PC-3 (cell line): ENCODE data around the gene SLIT1. TPM values are rescaled to one million over a fixed set of nuclear protein-coding genes. Genes with fewer than 3 reads are reported as not detected.
A peak's percentile ranks its signal among the peaks of the same experiment; 100 is the strongest.

Source experiments
- ATAC-seq: fragments of 200-7000 bp; cut with Tn5 transposase; 2 replicates; pipeline ENCODE4 v1.9.1; 2020; ENCODE audit warnings: mild to moderate bottlenecking, moderate library complexity
- BruUV-seq: library from RNA; stranded (reverse); fragments of 400-500 nt; replicated peaks from 2 replicates; lab custom pipeline; 2021; lab: Mats Ljungman, UMichigan
- CTCF ChIA-PET: fragments of 300-600 bp; sonication (Branson Sonifier 250); formaldehyde crosslinking; loops from one replicate; lab custom pipeline; 2022; ENCODE audit warnings: antibody characterized with exemption; lab: Charles Lee
- POLR2A ChIA-PET: fragments of 300-600 bp; sonication (Branson Sonifier 250); formaldehyde crosslinking; loops from one replicate; lab custom pipeline; 2022; ENCODE audit warnings: antibody characterized with exemption; ENCODE audit not compliant: unreplicated experiment; lab: Charles Lee
- DNase-seq: peaks from one replicate; pipeline ENCODE4 v3.0.0-alpha.2; 2015
- H2AFZ ChIP-seq: fragments of 300-600 bp; sonication (generic); 2 replicates; pipeline ENCODE4 v1.6.0; 2016; ENCODE audit warnings: antibody characterized with exemption, low read length
- H3F3A ChIP-seq: fragments of 300-600 bp; sonication (generic); one replicate; pipeline ENCODE4 v1.6.0; 2017; ENCODE audit warnings: antibody characterized with exemption, low read length, control low read depth, mild to moderate bottlenecking; ENCODE audit not compliant: unreplicated experiment
- H3K27ac ChIP-seq: fragments of 300-600 bp; sonication (generic); 2 replicates; pipeline ENCODE4 v1.5.1; 2016; ENCODE audit warnings: mild to moderate bottlenecking, low read length
- H3K27me3 ChIP-seq: fragments of 300-600 bp; sonication (generic); 2 replicates; pipeline ENCODE4 v1.6.1; 2016; ENCODE audit warnings: low read length, mixed read lengths
- H3K36me3 ChIP-seq: fragments of 300-600 bp; sonication (generic); 2 replicates; pipeline ENCODE4 v1.6.1; 2016; ENCODE audit warnings: low read depth, mixed run types, low read length, mixed read lengths
- H3K4me1 ChIP-seq: fragments of 300-600 bp; sonication (generic); 2 replicates; pipeline ENCODE4 v1.5.1; 2016; ENCODE audit warnings: low read length; ENCODE audit not compliant: insufficient read depth
- H3K4me2 ChIP-seq: fragments of 300-600 bp; sonication (generic); 2 replicates; pipeline ENCODE4 v1.6.0; 2016; ENCODE audit warnings: low read length
- H3K4me3 ChIP-seq: fragments of 300-600 bp; sonication (generic); 2 replicates; pipeline ENCODE4 v1.5.1; 2016; ENCODE audit warnings: mild to moderate bottlenecking, low read length, mixed read lengths
- H3K79me2 ChIP-seq: fragments of 300-600 bp; sonication (generic); 2 replicates; pipeline ENCODE4 v1.6.1; 2017; ENCODE audit warnings: low read length, mixed read lengths
- H3K9ac ChIP-seq: fragments of 300-600 bp; sonication (generic); 2 replicates; pipeline ENCODE4 v1.6.0; 2016; ENCODE audit warnings: mild to moderate bottlenecking, low read length
- H3K9me2 ChIP-seq: fragments of 300-600 bp; sonication (generic); replicated peaks from 2 replicates; pipeline ENCODE4 v1.6.1; 2016; ENCODE audit warnings: mixed run types, low read length, mixed read lengths
- H3K9me3 ChIP-seq: fragments of 300-600 bp; sonication (generic); 2 replicates; pipeline ENCODE4 v1.6.1; 2016; ENCODE audit warnings: low read length, mixed read lengths
- H4K20me1 ChIP-seq: fragments of 300-600 bp; sonication (generic); 2 replicates; pipeline ENCODE4 v1.6.1; 2016; ENCODE audit warnings: low read length, mixed read lengths
- CTCF ChIP-seq: fragments of 300-600 bp; sonication (generic); conservative IDR thresholded peaks from 2 replicates; pipeline ENCODE4 v1.5.1; 2017; ENCODE audit warnings: antibody characterized with exemption, low read depth, mild to moderate bottlenecking, low read length
- EZH2 ChIP-seq: fragments of 300-600 bp; sonication (generic); IDR thresholded peaks from one replicate; pipeline ENCODE4 v1.6.1; 2017; ENCODE audit warnings: antibody characterized with exemption, mild to moderate bottlenecking, low read length; ENCODE audit not compliant: unreplicated experiment
- EZH2phosphoT487 ChIP-seq: fragments of 300-600 bp; sonication (generic); IDR thresholded peaks from 2 replicates; pipeline ENCODE4 v1.6.1; 2018; ENCODE audit warnings: mild to moderate bottlenecking, antibody characterized with exemption, low read length, borderline replicate concordance
- intact Hi-C: fragments of 100-400 bp; cut with micrococcal nuclease; formaldehyde crosslinking; loops from 2 replicates; pipeline ENCODE4 v1.9.0; 2023
- total RNA-seq: library from RNA; depleted of rRNA; stranded (reverse); fragments of >200 nt; gene quantifications from 2 replicates; pipeline ENCODE4 v1.2.3, GENCODE V29; 2014

The SLIT1 gene
- total RNA-seq, 1 experiment from 2014 or later: not detected

- no peaks in the 10 kb centered on the region for H3K9me3 ChIP-seq
- no peak overlapping the region for H3K9ac ChIP-seq
- H3K4me1 ChIP-seq: no peaks in the 10 kb centered on the region
- no peak overlapping the region for H3K27ac ChIP-seq
- no peak overlapping the region for H3K4me3 ChIP-seq
- CTCF ChIA-PET: no interaction called here
- H3K36me3 ChIP-seq: no peaks in the 10 kb centered on the region
- peak; percentile 37 for DNase-seq
- H2AFZ ChIP-seq: no peak overlapping the region
- H3F3A ChIP-seq: no peaks in the 10 kb centered on the region
- TF ChIP-seq EZH2phosphoT487 (no peak), EZH2 (no peak), CTCF (no peak)
- POLR2A ChIA-PET: no interaction called here
- no peak overlapping the region for H3K4me2 ChIP-seq
- no peaks in the 10 kb centered on the region for H4K20me1 ChIP-seq
- ATAC-seq: peak; percentile 43; the same call in 1 of the 2 replicates
- H3K9me2 ChIP-seq: no peaks in the 10 kb centered on the region
- no TSS peak for BruUV-seq
- H3K27me3 ChIP-seq: peaks cover 23% of the 10 kb centered on the region
- H3K79me2 ChIP-seq: no peaks in the 10 kb centered on the region
- intact Hi-C loops: no loop called here
Measured at GRCh38 chr10:97089209-97089870, 96.4 kb downstream of the SLIT1 start.

- Histone ChIP-seq H3K9me3 (no peaks in the 10 kb centered on the region), H3F3A (no peaks in the 10 kb centered on the region), H3K4me1 (no peaks in the 10 kb centered on the region), H3K4me3 (no peak overlapping the region), H3K27me3 (peaks cover 10% of the 10 kb centered on the region; the same call in 1 of the 2 replicates), H2AFZ (no peak overlapping the region), H3K9me2 (no peaks in the 10 kb centered on the region), H4K20me1 (no peaks in the 10 kb centered on the region), H3K79me2 (no peaks in the 10 kb centered on the region), H3K4me2 (no peak overlapping the region), H3K9ac (no peak overlapping the region), H3K27ac (no peak overlapping the region), H3K36me3 (no peaks in the 10 kb centered on the region)
- intact Hi-C loops: no loop called here
- no peak for DNase-seq
- no peak for ATAC-seq
- BruUV-seq: no TSS peak
- TF ChIP-seq EZH2phosphoT487 (no peak), CTCF (no peak), EZH2 (no peak)
- CTCF ChIA-PET: no interaction called here
- POLR2A ChIA-PET: no interaction called here
Measured at GRCh38 chr10:97087296-97087695, 98.5 kb downstream of the SLIT1 start.

- no peaks in the 10 kb centered on the region for H4K20me1 ChIP-seq
- ChIA-PET CTCF (no interaction called here), POLR2A (no interaction called here)
- BruUV-seq: no TSS peak
- no peak overlapping the region for H3K9ac ChIP-seq
- no peak for TF ChIP-seq EZH2phosphoT487
- TF ChIP-seq CTCF: no peak
- no peak for TF ChIP-seq EZH2
- no peaks in the 10 kb centered on the region for H3K36me3 ChIP-seq
- peaks cover 3% of the 10 kb centered on the region; the same call in 1 of the 2 replicates for H3K27me3 ChIP-seq
- H3K9me2 ChIP-seq: no peaks in the 10 kb centered on the region
- no peak overlapping the region for H3K4me2 ChIP-seq
- no peak for ATAC-seq
- no peak for DNase-seq
- no peaks in the 10 kb centered on the region for H3K79me2 ChIP-seq
- H3K4me1 ChIP-seq: no peaks in the 10 kb centered on the region
- no peak overlapping the region for H3K4me3 ChIP-seq
- no peaks in the 10 kb centered on the region for H3K9me3 ChIP-seq
- H3K27ac ChIP-seq: no peak overlapping the region
- H2AFZ ChIP-seq: no peak overlapping the region
- H3F3A ChIP-seq: no peaks in the 10 kb centered on the region
- intact Hi-C loops: no loop called here
Measured at GRCh38 chr10:97086530-97086929, 99.2 kb downstream of the SLIT1 start.
